H9 (cell line): ENCODE results near the gene OPTC. TPM values are rescaled to one million over a fixed set of nuclear protein-coding genes. Genes with fewer than 3 reads are reported as not detected.

Experiments used
- DNase-seq: peaks from one replicate; pipeline ENCODE4 v3.0.0-alpha.2; 2017
- H2AFZ ChIP-seq: one replicate; pipeline ENCODE4 v1.6.1; 2013; ENCODE audit warnings: mild to moderate bottlenecking, low read length, control low read depth, moderate library complexity
- H2AK5ac ChIP-seq: 2 replicates; pipeline ENCODE4 v1.6.1; 2013; ENCODE audit warnings: low read length, control low read depth, mixed read lengths; ENCODE audit not compliant: insufficient read length
- H2BK120ac ChIP-seq: one replicate; pipeline ENCODE4 v1.6.1; 2013; ENCODE audit warnings: low read depth, mild to moderate bottlenecking, low read length, control low read depth, inconsistent platforms; ENCODE audit not compliant: poor library complexity, severe bottlenecking
- H2BK12ac ChIP-seq: 2 replicates; pipeline ENCODE4 v1.6.1; 2013; ENCODE audit warnings: low read length, control low read depth, mixed read lengths, low read depth; ENCODE audit not compliant: insufficient read length
- H2BK15ac ChIP-seq: 2 replicates; pipeline ENCODE4 v1.6.1; 2013; ENCODE audit warnings: low read depth, low read length, control low read depth
- H2BK20ac ChIP-seq: one replicate; pipeline ENCODE4 v1.6.1; 2013; ENCODE audit warnings: low read depth, mild to moderate bottlenecking, low read length, control low read depth, inconsistent platforms; ENCODE audit not compliant: poor library complexity, severe bottlenecking
- H2BK5ac ChIP-seq: 2 replicates; pipeline ENCODE4 v1.6.1; 2013; ENCODE audit warnings: low read length, control low read depth, mixed read lengths; ENCODE audit not compliant: insufficient read length
- H3K14ac ChIP-seq: 2 replicates; pipeline ENCODE4 v1.6.1; 2013; ENCODE audit warnings: low read length, control low read depth; ENCODE audit not compliant: insufficient read depth
- H3K18ac ChIP-seq: 2 replicates; pipeline ENCODE4 v1.6.1; 2013; ENCODE audit warnings: low read depth, mild to moderate bottlenecking, mixed read lengths, low read length, control low read depth; ENCODE audit not compliant: insufficient read length
- H3K23ac ChIP-seq: 2 replicates; pipeline ENCODE4 v1.6.1; 2013; ENCODE audit warnings: low read length, control low read depth, mixed read lengths, low read depth; ENCODE audit not compliant: insufficient read length
- H3K23me2 ChIP-seq: 2 replicates; pipeline ENCODE4 v1.6.1; 2013; ENCODE audit warnings: low read depth, mild to moderate bottlenecking, mixed read lengths, low read length, control low read depth; ENCODE audit not compliant: insufficient read length, poor library complexity, severe bottlenecking
- H3K27ac ChIP-seq: 2 replicates; pipeline ENCODE4 v1.5.1; 2013; ENCODE audit warnings: low read length, control low read depth, mixed read lengths, low read depth; ENCODE audit not compliant: insufficient read length
- H3K27me3 ChIP-seq: 2 replicates; pipeline ENCODE4 v1.6.1; 2013; ENCODE audit warnings: low read length, control low read depth, inconsistent platforms; ENCODE audit not compliant: insufficient read depth
- H3K4ac ChIP-seq: 2 replicates; pipeline ENCODE4 v1.6.1; 2013; ENCODE audit warnings: low read depth, mild to moderate bottlenecking, control low read depth, inconsistent platforms, low read length, moderate library complexity
- H3K4me1 ChIP-seq: 2 replicates; pipeline ENCODE4 v1.6.1; 2013; ENCODE audit warnings: low read length, control low read depth, inconsistent platforms; ENCODE audit not compliant: insufficient read depth
- H3K4me2 ChIP-seq: 2 replicates; pipeline ENCODE4 v1.6.1; 2013; ENCODE audit warnings: low read length, control low read depth, mixed read lengths; ENCODE audit not compliant: insufficient read length, insufficient read depth
- H3K56ac ChIP-seq: 2 replicates; pipeline ENCODE4 v1.6.1; 2013; ENCODE audit warnings: low read depth, mild to moderate bottlenecking, mixed read lengths, low read length, control low read depth; ENCODE audit not compliant: insufficient read length
- H3K79me1 ChIP-seq: 2 replicates; pipeline ENCODE4 v1.6.1; 2013; ENCODE audit warnings: low read depth, mild to moderate bottlenecking, moderate library complexity, low read length, control low read depth, inconsistent platforms; ENCODE audit not compliant: insufficient read depth, poor library complexity, severe bottlenecking
- H3K79me2 ChIP-seq: 2 replicates; pipeline ENCODE4 v1.6.1; 2013; ENCODE audit warnings: low read length, control low read depth, inconsistent platforms; ENCODE audit not compliant: insufficient read depth
- H3K9ac ChIP-seq: 2 replicates; pipeline ENCODE4 v1.6.1; 2013; ENCODE audit warnings: low read length, control low read depth, mixed read lengths; ENCODE audit not compliant: insufficient read length; ENCODE audit errors: extremely low read depth
- H3K9me3 ChIP-seq: one replicate; pipeline ENCODE4 v1.6.1; 2013; ENCODE audit warnings: low read depth, low read length, inconsistent platforms; ENCODE audit not compliant: control insufficient read depth
- H3T11ph ChIP-seq: one replicate; pipeline ENCODE4 v1.6.1; 2013; ENCODE audit warnings: mild to moderate bottlenecking, low read length, control low read depth, inconsistent platforms
- H4K20me1 ChIP-seq: one replicate; pipeline ENCODE4 v1.6.1; 2013; ENCODE audit not compliant: control insufficient read depth, insufficient read length, insufficient read depth
- H4K5ac ChIP-seq: 2 replicates; pipeline ENCODE4 v1.6.1; 2013; ENCODE audit warnings: low read depth, mild to moderate bottlenecking, mixed read lengths, low read length, control low read depth; ENCODE audit not compliant: insufficient read length
- H4K8ac ChIP-seq: replicated peaks from 2 replicates; pipeline ENCODE4 v1.6.1; 2013; ENCODE audit warnings: low read length, control low read depth, mixed read lengths, low read depth; ENCODE audit not compliant: insufficient read length
- H4K91ac ChIP-seq: 2 replicates; pipeline ENCODE4 v1.6.1; 2013; ENCODE audit warnings: low read depth, mild to moderate bottlenecking, moderate library complexity, mixed read lengths, low read length, control low read depth; ENCODE audit not compliant: insufficient read length
- H3K27ac Mint-ChIP-seq, 3 experiments: 2 replicates in 2 of 3; 3 replicates in 1 of 3; pipeline ENCODE4 v1.8.0; 2020 to 2021; ENCODE audit warnings: mixed read lengths in 3 of 3, mild to moderate bottlenecking in 1 of 3, moderate library complexity in 1 of 3
- H3K27me3 Mint-ChIP-seq: 2 replicates; pipeline ENCODE4 v1.8.0; 2021; ENCODE audit warnings: low read depth, mild to moderate bottlenecking, moderate library complexity, mixed read lengths
- H3K36me3 Mint-ChIP-seq, 3 experiments: 2 replicates in 2 of 3; 3 replicates in 1 of 3; pipeline ENCODE4 v1.8.0; 2020 to 2021; ENCODE audit warnings: low read depth in 3 of 3, mixed read lengths in 3 of 3; ENCODE audit not compliant: insufficient read depth in 1 of 3
- H3K4me1 Mint-ChIP-seq, 2 experiments: 2 replicates each; pipeline ENCODE4 v1.8.0; 2020; ENCODE audit warnings: mixed read lengths in 2 of 2
- H3K4me3 Mint-ChIP-seq, 2 experiments: 2 replicates in 1 of 2; 3 replicates in 1 of 2; pipeline ENCODE4 v1.8.0; 2020 to 2021; ENCODE audit warnings: mild to moderate bottlenecking in 2 of 2, mixed read lengths in 2 of 2, moderate library complexity in 1 of 2
- H3K9me3 Mint-ChIP-seq, 2 experiments: 2 replicates in 1 of 2; 3 replicates in 1 of 2; pipeline ENCODE4 v1.8.0; 2020; ENCODE audit warnings: mild to moderate bottlenecking in 2 of 2, mixed read lengths in 2 of 2, moderate library complexity in 1 of 2
- CTCF ChIP-seq: fragments of 200-600 bp; sonication (generic); conservative IDR thresholded peaks from 3 replicates; pipeline ENCODE4 v1.8.0; 2021; ENCODE audit warnings: antibody characterized with exemption, mild to moderate bottlenecking
- WGBS: extraction: QIAGEN DNeasy Blood & Tissue Kit; methylation state at CpG from one replicate; pipeline ENCODE4 v1.1.7; 2013; ENCODE audit warnings: missing lambda C conversion rate, low lambda C conversion rate, mixed read lengths; ENCODE audit not compliant: insufficient read length; ENCODE audit errors: extremely low coverage; 5-methylcytosine and 5-hydroxymethylcytosine counted together
- total RNA-seq: library from RNA; stranded (reverse); gene quantifications from 2 replicates; pipeline ENCODE4 v1.2.1, GENCODE V29; 2021

The OPTC gene
- total RNA-seq, 1 experiment from 2014 or later: 1.1 TPM

DNA sequence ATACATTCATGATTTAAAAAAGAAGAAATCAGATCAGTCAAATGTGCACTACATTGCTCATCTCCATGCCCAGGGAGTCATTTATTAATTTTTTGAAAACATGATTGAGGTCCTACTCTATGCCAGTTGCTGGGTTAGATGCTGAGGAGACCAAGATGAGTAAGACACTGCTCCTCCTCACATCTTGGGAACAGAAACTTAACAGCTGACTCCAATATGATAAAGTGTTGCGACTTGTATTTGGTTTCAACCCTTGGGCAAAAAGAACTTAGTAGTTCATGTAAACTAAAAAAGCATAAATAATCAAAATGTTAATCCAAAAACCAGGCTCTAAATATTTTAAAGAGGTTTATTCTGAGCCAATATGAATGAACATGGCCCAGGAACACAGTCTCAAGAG lies 56.9 kb downstream of the OPTC start:
- Histone ChIP-seq H3K14ac (no peak overlapping the region), H2AFZ (no peak overlapping the region), H2BK5ac (no peak overlapping the region), H3K4me2 (no peak overlapping the region), H2AK5ac (no peak overlapping the region), H4K5ac (no peak overlapping the region), H3T11ph (no peak overlapping the region), H4K91ac (no peak overlapping the region), H3K9ac (no peak overlapping the region), H4K20me1 (no peaks in the 10 kb centered on the region), H2BK20ac (no peak overlapping the region), H2BK12ac (no peak overlapping the region), H2BK120ac (no peak overlapping the region), H3K79me2 (no peaks in the 10 kb centered on the region), H3K18ac (no peak overlapping the region), H3K27me3 (no peaks in the 10 kb centered on the region), H3K79me1 (no peaks in the 10 kb centered on the region), H3K23ac (no peak overlapping the region), H3K56ac (no peak overlapping the region), H3K4ac (no peak overlapping the region), H4K8ac (no peak overlapping the region), H3K9me3 (no peaks in the 10 kb centered on the region), H3K23me2 (no peaks in the 10 kb centered on the region), H2BK15ac (no peak overlapping the region), H3K4me1 (peaks cover 9% of the 10 kb centered on the region; the same call in 1 of the 2 replicates), H3K27ac (no peak overlapping the region)
- DNase-seq: no peak
- H3K27ac Mint-ChIP-seq: no peak overlapping the region
- no peaks in the 10 kb centered on the region for H3K36me3 Mint-ChIP-seq
- WGBS: no CpG with 5 or more reads among the region's 1 CpG
- H3K4me3 Mint-ChIP-seq: no peak overlapping the region
- peaks cover 35 to 49% of the 10 kb centered on the region in 2 experiments for H3K4me1 Mint-ChIP-seq
- H3K9me3 Mint-ChIP-seq: no peaks in the 10 kb centered on the region
- peaks cover 2% of the 10 kb centered on the region; the same call in 1 of the 2 replicates for H3K27me3 Mint-ChIP-seq
- TF ChIP-seq CTCF: no peak
